HepG2 (cell line): ENCODE measurements around the gene NDST1. TPM values are rescaled to one million over a fixed set of nuclear protein-coding genes. Genes with fewer than 3 reads are reported as not detected.

ENCODE experiments used
- CCDC6 ChIP-seq: sonication (generic); formaldehyde crosslinking; IDR thresholded peaks from 2 replicates; pipeline ENCODE4 v1.8.1; 2022; ENCODE audit warnings: mild to moderate bottlenecking, missing genetic modification reagents, moderate library complexity
- GATAD2A ChIP-seq: IDR thresholded peaks from 2 replicates; pipeline ENCODE4 v1.6.1; 2016
- GFI1 ChIP-seq: sonication (generic); formaldehyde crosslinking; IDR thresholded peaks from 2 replicates; pipeline ENCODE4 v1.5.0; 2020; ENCODE audit warnings: missing genetic modification reagents, mild to moderate bottlenecking, borderline replicate concordance
- KMT2A ChIP-seq: sonication (generic); formaldehyde crosslinking; IDR thresholded peaks from 2 replicates; pipeline ENCODE4 v1.4.0; 2020; ENCODE audit warnings: missing genetic modification reagents
- NCOR1 ChIP-seq: fragments of 200-600 bp; sonication (generic); IDR thresholded peaks from 2 replicates; pipeline ENCODE4 v1.7.0; 2017; ENCODE audit warnings: antibody characterized with exemption, low read length, borderline replicate concordance
- NFYC ChIP-seq: IDR thresholded peaks from 2 replicates; pipeline ENCODE4 v1.6.1; 2016; ENCODE audit warnings: missing genetic modification reagents, missing compliant biosample characterization
- RARA ChIP-seq: IDR thresholded peaks from 2 replicates; pipeline ENCODE4 v1.6.1; 2016; ENCODE audit warnings: missing genetic modification reagents, missing compliant biosample characterization
- RBFOX2 ChIP-seq: fragments of 200-400 bp; formaldehyde crosslinking; IDR thresholded peaks from 2 replicates; pipeline ENCODE4 v1.6.1; 2017; ENCODE audit warnings: low read depth, mild to moderate bottlenecking, low read length
- RBM39 ChIP-seq: fragments of 200-400 bp; formaldehyde crosslinking; IDR thresholded peaks from one replicate; pipeline ENCODE4 v1.6.1; 2018; ENCODE audit warnings: antibody characterized with exemption, mild to moderate bottlenecking, low read depth, low read length; ENCODE audit not compliant: poor library complexity, severe bottlenecking
- SAP130 ChIP-seq: IDR thresholded peaks from 2 replicates; pipeline ENCODE4 v1.6.1; 2016; ENCODE audit warnings: low read depth
- SATB2 ChIP-seq: sonication (generic); formaldehyde crosslinking; IDR thresholded peaks from 2 replicates; pipeline ENCODE4 v1.5.0; 2020; ENCODE audit warnings: missing genetic modification reagents
- SOX5 ChIP-seq: IDR thresholded peaks from 2 replicates; pipeline ENCODE4 v1.6.1; 2016; ENCODE audit warnings: borderline replicate concordance
- THAP11 ChIP-seq: IDR thresholded peaks from 2 replicates; pipeline ENCODE4 v1.6.1; 2016; ENCODE audit warnings: missing biosample characterization, missing genetic modification reagents
- ZFP1 ChIP-seq: IDR thresholded peaks from 2 replicates; pipeline ENCODE4 v1.6.1; 2016
- ZFYVE20 ChIP-seq: sonication (generic); formaldehyde crosslinking; IDR thresholded peaks from 2 replicates; pipeline ENCODE4 v1.8.0; 2023; ENCODE audit warnings: low read depth, mild to moderate bottlenecking, moderate library complexity, missing genetic modification reagents, borderline replicate concordance
- ZNF335 ChIP-seq: sonication (generic); formaldehyde crosslinking; IDR thresholded peaks from 2 replicates; pipeline ENCODE4 v1.4.0; 2020; ENCODE audit warnings: missing genetic modification reagents
- ZNF441 ChIP-seq: sonication (generic); formaldehyde crosslinking; IDR thresholded peaks from 2 replicates; pipeline ENCODE4 v1.7.0; 2021; ENCODE audit warnings: missing genetic modification reagents, borderline replicate concordance
- ZNF563 ChIP-seq: sonication (generic); formaldehyde crosslinking; IDR thresholded peaks from 2 replicates; pipeline ENCODE4 v1.8.0; 2022; ENCODE audit warnings: mild to moderate bottlenecking, moderate library complexity, missing genetic modification reagents
- ZNF644 ChIP-seq: IDR thresholded peaks from 2 replicates; pipeline ENCODE4 v1.6.1; 2016; ENCODE audit warnings: low read depth
- ZNF7 ChIP-seq: IDR thresholded peaks from 2 replicates; pipeline ENCODE4 v1.6.1; 2016; ENCODE audit warnings: missing biosample characterization, missing genetic modification reagents
- ZNF768 ChIP-seq: sonication (generic); formaldehyde crosslinking; IDR thresholded peaks from 2 replicates; pipeline ENCODE4 v1.4.0; 2020; ENCODE audit warnings: missing genetic modification reagents
- ZSCAN30 ChIP-seq: sonication (generic); formaldehyde crosslinking; IDR thresholded peaks from 2 replicates; pipeline ENCODE4 v1.5.0; 2020; ENCODE audit warnings: mild to moderate bottlenecking, missing genetic modification reagents
- polyA plus RNA-seq, 8 experiments: library from polyadenylated mRNA; depleted of rRNA in 3 of 8; stranded (reverse) in 7 of 8; unstranded in 1 of 8; fragments of >200 nt; fragmentation: Illumina TruSeq in 4 of 8; extraction: Trizol in 4 of 8; gene quantifications; 2 replicates each; pipeline versions ENCODE4 v1.2.1 to v1.2.3, GENCODE V29; 2011 to 2016; ENCODE audit warnings: low read depth in 4 of 8, missing spikeins in 1 of 8, mixed read lengths in 1 of 8; ENCODE audit not compliant: insufficient read depth in 1 of 8
- total RNA-seq, 5 experiments: library from RNA; depleted of rRNA; stranded (reverse); fragments of >200 nt; fragmentation: Illumina TruSeq; extraction: Trizol; gene quantifications; 2 replicates each; pipeline ENCODE4 v1.2.3, GENCODE V29; 2016; ENCODE audit warnings: low read depth in 1 of 5
- TF ChIP-seq, protein P1 (sequence below): sonication (generic); formaldehyde crosslinking; IDR thresholded peaks from 2 replicates; pipeline ENCODE4 v1.4.0; 2020; ENCODE audit warnings: low read depth, missing genetic modification reagents
- TF ChIP-seq, protein P2 (sequence below): sonication (generic); formaldehyde crosslinking; IDR thresholded peaks from 2 replicates; pipeline ENCODE4 v1.5.0; 2020; ENCODE audit warnings: mild to moderate bottlenecking, missing genetic modification reagents

NDST1 gene
- total and polyA plus RNA-seq, 2 of the 13 experiments (the other 11 are each of a cell fraction or from before 2014, with no cell fraction given), result 23.8 to 26.2 TPM

DNA sequence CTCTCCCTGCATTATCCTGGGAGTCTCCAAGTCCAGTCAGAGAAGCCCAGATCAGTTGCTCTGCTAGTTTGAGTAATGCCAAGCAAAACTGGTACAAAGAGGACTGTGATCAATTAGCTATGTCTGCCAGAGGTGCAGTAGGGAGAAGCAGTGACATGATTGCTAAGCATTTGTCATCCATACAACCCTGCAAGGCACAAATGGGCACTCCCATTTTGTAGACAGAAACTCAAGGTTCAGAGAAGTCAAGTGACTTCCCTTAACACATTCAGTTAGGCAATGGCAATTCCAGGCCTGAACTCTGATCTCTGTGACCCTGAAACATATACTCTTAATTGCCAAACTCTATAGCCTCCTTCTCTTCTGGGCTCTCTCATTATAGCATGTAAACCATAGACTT is 34.0 kb downstream of the NDST1 start (continued):
- TF ChIP-seq ZNF335 (CRISPR knock-in tag), result 0 out of 2 replicates have a peak, but pooled peaks have one; percentile 43
- 0 out of 2 replicates have a peak, but pooled peaks have one; percentile 16 for TF ChIP-seq GFI1 (CRISPR knock-in tag)
- TF ChIP-seq NCOR1, result peak; percentile 45; the same call in 1 of the 2 replicates
- no peak for TF ChIP-seq ZSCAN30 (CRISPR knock-in tag)
- 0 out of 2 replicates have a peak, but pooled peaks have one; percentile 8 for TF ChIP-seq KMT2A (CRISPR knock-in tag)
- peak; percentile 40; the same call in 1 of the 2 replicates for TF ChIP-seq SOX5
- TF ChIP-seq CCDC6 (CRISPR knock-in tag), result no peak
- TF ChIP-seq, protein P1, sequence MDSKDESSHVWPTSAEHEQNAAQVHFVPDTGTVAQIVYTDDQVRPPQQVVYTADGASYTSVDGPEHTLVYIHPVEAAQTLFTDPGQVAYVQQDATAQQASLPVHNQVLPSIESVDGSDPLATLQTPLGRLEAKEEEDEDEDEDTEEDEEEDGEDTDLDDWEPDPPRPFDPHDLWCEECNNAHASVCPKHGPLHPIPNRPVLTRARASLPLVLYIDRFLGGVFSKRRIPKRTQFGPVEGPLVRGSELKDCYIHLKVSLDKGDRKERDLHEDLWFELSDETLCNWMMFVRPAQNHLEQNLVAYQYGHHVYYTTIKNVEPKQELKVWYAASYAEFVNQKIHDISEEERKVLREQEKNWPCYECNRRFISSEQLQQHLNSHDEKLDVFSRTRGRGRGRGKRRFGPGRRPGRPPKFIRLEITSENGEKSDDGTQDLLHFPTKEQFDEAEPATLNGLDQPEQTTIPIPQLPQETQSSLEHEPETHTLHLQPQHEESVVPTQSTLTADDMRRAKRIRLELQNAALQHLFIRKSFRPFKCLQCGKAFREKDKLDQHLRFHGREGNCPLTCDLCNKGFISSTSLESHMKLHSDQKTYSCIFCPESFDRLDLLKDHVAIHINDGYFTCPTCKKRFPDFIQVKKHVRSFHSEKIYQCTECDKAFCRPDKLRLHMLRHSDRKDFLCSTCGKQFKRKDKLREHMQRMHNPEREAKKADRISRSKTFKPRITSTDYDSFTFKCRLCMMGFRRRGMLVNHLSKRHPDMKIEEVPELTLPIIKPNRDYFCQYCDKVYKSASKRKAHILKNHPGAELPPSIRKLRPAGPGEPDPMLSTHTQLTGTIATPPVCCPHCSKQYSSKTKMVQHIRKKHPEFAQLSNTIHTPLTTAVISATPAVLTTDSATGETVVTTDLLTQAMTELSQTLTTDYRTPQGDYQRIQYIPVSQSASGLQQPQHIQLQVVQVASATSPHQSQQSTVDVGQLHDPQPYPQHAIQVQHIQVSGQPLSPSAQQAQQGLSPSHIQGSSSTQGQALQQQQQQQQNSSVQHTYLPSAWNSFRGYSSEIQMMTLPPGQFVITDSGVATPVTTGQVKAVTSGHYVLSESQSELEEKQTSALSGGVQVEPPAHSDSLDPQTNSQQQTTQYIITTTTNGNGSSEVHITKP (CRISPR knock-in tag), result 0 out of 2 replicates have a peak, but pooled peaks have one; percentile 55
- TF ChIP-seq RARA (CRISPR knock-in tag), result peak; percentile 31
- 0 out of 2 replicates have a peak, but pooled peaks have one; percentile 27 for TF ChIP-seq ZFP1
- 0 out of 2 replicates have a peak, but pooled peaks have one; percentile 9 for TF ChIP-seq THAP11 (CRISPR knock-in tag)
- TF ChIP-seq ZNF563 (CRISPR knock-in tag), result no peak
- TF ChIP-seq SAP130 (CRISPR knock-in tag), result peak; percentile 34; the same call in 1 of the 2 replicates
- TF ChIP-seq NFYC (CRISPR knock-in tag), result no peak
- TF ChIP-seq ZNF768, result peak; percentile 20; the same call in 1 of the 2 replicates
- TF ChIP-seq, protein P2, sequence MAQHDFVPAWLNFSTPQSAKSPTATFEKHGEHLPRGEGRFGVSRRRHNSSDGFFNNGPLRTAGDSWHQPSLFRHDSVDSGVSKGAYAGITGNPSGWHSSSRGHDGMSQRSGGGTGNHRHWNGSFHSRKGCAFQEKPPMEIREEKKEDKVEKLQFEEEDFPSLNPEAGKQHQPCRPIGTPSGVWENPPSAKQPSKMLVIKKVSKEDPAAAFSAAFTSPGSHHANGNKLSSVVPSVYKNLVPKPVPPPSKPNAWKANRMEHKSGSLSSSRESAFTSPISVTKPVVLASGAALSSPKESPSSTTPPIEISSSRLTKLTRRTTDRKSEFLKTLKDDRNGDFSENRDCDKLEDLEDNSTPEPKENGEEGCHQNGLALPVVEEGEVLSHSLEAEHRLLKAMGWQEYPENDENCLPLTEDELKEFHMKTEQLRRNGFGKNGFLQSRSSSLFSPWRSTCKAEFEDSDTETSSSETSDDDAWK (CRISPR knock-in tag), result no peak
- no peak for TF ChIP-seq SATB2 (CRISPR knock-in tag)
- TF ChIP-seq GATAD2A, result peak; percentile 60
- TF ChIP-seq ZNF644 (CRISPR knock-in tag), result 0 out of 2 replicates have a peak, but pooled peaks have one; percentile 59
- no peak for TF ChIP-seq RBFOX2
- TF ChIP-seq ZFYVE20 (CRISPR knock-in tag), result no peak
- TF ChIP-seq ZNF441 (CRISPR knock-in tag), result 0 out of 2 replicates have a peak, but pooled peaks have one; percentile 19
- no peak for TF ChIP-seq ZNF7 (CRISPR knock-in tag)
- no peak for TF ChIP-seq RBM39
